H9 (cell line): ENCODE data around the gene ADAMTSL5. TPM values are rescaled to one million over a fixed set of nuclear protein-coding genes. Genes with fewer than 3 reads are reported as not detected.

Experiments used
- DNase-seq: peaks from one replicate; pipeline ENCODE4 v3.0.0-alpha.2; 2017
- H2AFZ ChIP-seq: one replicate; pipeline ENCODE4 v1.6.1; 2013; ENCODE audit warnings: mild to moderate bottlenecking, low read length, control low read depth, moderate library complexity
- H2AK5ac ChIP-seq: 2 replicates; pipeline ENCODE4 v1.6.1; 2013; ENCODE audit warnings: low read length, control low read depth, mixed read lengths; ENCODE audit not compliant: insufficient read length
- H2BK120ac ChIP-seq: one replicate; pipeline ENCODE4 v1.6.1; 2013; ENCODE audit warnings: low read depth, mild to moderate bottlenecking, low read length, control low read depth, inconsistent platforms; ENCODE audit not compliant: poor library complexity, severe bottlenecking
- H2BK12ac ChIP-seq: 2 replicates; pipeline ENCODE4 v1.6.1; 2013; ENCODE audit warnings: low read length, control low read depth, mixed read lengths, low read depth; ENCODE audit not compliant: insufficient read length
- H2BK15ac ChIP-seq: 2 replicates; pipeline ENCODE4 v1.6.1; 2013; ENCODE audit warnings: low read depth, low read length, control low read depth
- H2BK20ac ChIP-seq: one replicate; pipeline ENCODE4 v1.6.1; 2013; ENCODE audit warnings: low read depth, mild to moderate bottlenecking, low read length, control low read depth, inconsistent platforms; ENCODE audit not compliant: poor library complexity, severe bottlenecking
- H2BK5ac ChIP-seq: 2 replicates; pipeline ENCODE4 v1.6.1; 2013; ENCODE audit warnings: low read length, control low read depth, mixed read lengths; ENCODE audit not compliant: insufficient read length
- H3K14ac ChIP-seq: 2 replicates; pipeline ENCODE4 v1.6.1; 2013; ENCODE audit warnings: low read length, control low read depth; ENCODE audit not compliant: insufficient read depth
- H3K18ac ChIP-seq: 2 replicates; pipeline ENCODE4 v1.6.1; 2013; ENCODE audit warnings: low read depth, mild to moderate bottlenecking, mixed read lengths, low read length, control low read depth; ENCODE audit not compliant: insufficient read length
- H3K23ac ChIP-seq: 2 replicates; pipeline ENCODE4 v1.6.1; 2013; ENCODE audit warnings: low read length, control low read depth, mixed read lengths, low read depth; ENCODE audit not compliant: insufficient read length
- H3K23me2 ChIP-seq: 2 replicates; pipeline ENCODE4 v1.6.1; 2013; ENCODE audit warnings: low read depth, mild to moderate bottlenecking, mixed read lengths, low read length, control low read depth; ENCODE audit not compliant: insufficient read length, poor library complexity, severe bottlenecking
- H3K27ac ChIP-seq: 2 replicates; pipeline ENCODE4 v1.5.1; 2013; ENCODE audit warnings: low read length, control low read depth, mixed read lengths, low read depth; ENCODE audit not compliant: insufficient read length
- H3K27me3 ChIP-seq: 2 replicates; pipeline ENCODE4 v1.6.1; 2013; ENCODE audit warnings: low read length, control low read depth, inconsistent platforms; ENCODE audit not compliant: insufficient read depth
- H3K4ac ChIP-seq: 2 replicates; pipeline ENCODE4 v1.6.1; 2013; ENCODE audit warnings: low read depth, mild to moderate bottlenecking, control low read depth, inconsistent platforms, low read length, moderate library complexity
- H3K4me1 ChIP-seq: 2 replicates; pipeline ENCODE4 v1.6.1; 2013; ENCODE audit warnings: low read length, control low read depth, inconsistent platforms; ENCODE audit not compliant: insufficient read depth
- H3K4me2 ChIP-seq: 2 replicates; pipeline ENCODE4 v1.6.1; 2013; ENCODE audit warnings: low read length, control low read depth, mixed read lengths; ENCODE audit not compliant: insufficient read length, insufficient read depth
- H3K56ac ChIP-seq: 2 replicates; pipeline ENCODE4 v1.6.1; 2013; ENCODE audit warnings: low read depth, mild to moderate bottlenecking, mixed read lengths, low read length, control low read depth; ENCODE audit not compliant: insufficient read length
- H3K79me1 ChIP-seq: 2 replicates; pipeline ENCODE4 v1.6.1; 2013; ENCODE audit warnings: low read depth, mild to moderate bottlenecking, moderate library complexity, low read length, control low read depth, inconsistent platforms; ENCODE audit not compliant: insufficient read depth, poor library complexity, severe bottlenecking
- H3K79me2 ChIP-seq: 2 replicates; pipeline ENCODE4 v1.6.1; 2013; ENCODE audit warnings: low read length, control low read depth, inconsistent platforms; ENCODE audit not compliant: insufficient read depth
- H3K9ac ChIP-seq: 2 replicates; pipeline ENCODE4 v1.6.1; 2013; ENCODE audit warnings: low read length, control low read depth, mixed read lengths; ENCODE audit not compliant: insufficient read length; ENCODE audit errors: extremely low read depth
- H3K9me3 ChIP-seq: one replicate; pipeline ENCODE4 v1.6.1; 2013; ENCODE audit warnings: low read depth, low read length, inconsistent platforms; ENCODE audit not compliant: control insufficient read depth
- H3T11ph ChIP-seq: one replicate; pipeline ENCODE4 v1.6.1; 2013; ENCODE audit warnings: mild to moderate bottlenecking, low read length, control low read depth, inconsistent platforms
- H4K20me1 ChIP-seq: one replicate; pipeline ENCODE4 v1.6.1; 2013; ENCODE audit not compliant: control insufficient read depth, insufficient read length, insufficient read depth
- H4K5ac ChIP-seq: 2 replicates; pipeline ENCODE4 v1.6.1; 2013; ENCODE audit warnings: low read depth, mild to moderate bottlenecking, mixed read lengths, low read length, control low read depth; ENCODE audit not compliant: insufficient read length
- H4K8ac ChIP-seq: replicated peaks from 2 replicates; pipeline ENCODE4 v1.6.1; 2013; ENCODE audit warnings: low read length, control low read depth, mixed read lengths, low read depth; ENCODE audit not compliant: insufficient read length
- H4K91ac ChIP-seq: 2 replicates; pipeline ENCODE4 v1.6.1; 2013; ENCODE audit warnings: low read depth, mild to moderate bottlenecking, moderate library complexity, mixed read lengths, low read length, control low read depth; ENCODE audit not compliant: insufficient read length
- H3K27ac Mint-ChIP-seq, 3 experiments: 2 replicates in 2 of 3; 3 replicates in 1 of 3; pipeline ENCODE4 v1.8.0; 2020 to 2021; ENCODE audit warnings: mixed read lengths in 3 of 3, mild to moderate bottlenecking in 1 of 3, moderate library complexity in 1 of 3
- H3K27me3 Mint-ChIP-seq: 2 replicates; pipeline ENCODE4 v1.8.0; 2021; ENCODE audit warnings: low read depth, mild to moderate bottlenecking, moderate library complexity, mixed read lengths
- H3K36me3 Mint-ChIP-seq, 3 experiments: 2 replicates in 2 of 3; 3 replicates in 1 of 3; pipeline ENCODE4 v1.8.0; 2020 to 2021; ENCODE audit warnings: low read depth in 3 of 3, mixed read lengths in 3 of 3; ENCODE audit not compliant: insufficient read depth in 1 of 3
- H3K4me1 Mint-ChIP-seq, 2 experiments: 2 replicates each; pipeline ENCODE4 v1.8.0; 2020; ENCODE audit warnings: mixed read lengths in 2 of 2
- H3K4me3 Mint-ChIP-seq, 2 experiments: 2 replicates in 1 of 2; 3 replicates in 1 of 2; pipeline ENCODE4 v1.8.0; 2020 to 2021; ENCODE audit warnings: mild to moderate bottlenecking in 2 of 2, mixed read lengths in 2 of 2, moderate library complexity in 1 of 2
- H3K9me3 Mint-ChIP-seq, 2 experiments: 2 replicates in 1 of 2; 3 replicates in 1 of 2; pipeline ENCODE4 v1.8.0; 2020; ENCODE audit warnings: mild to moderate bottlenecking in 2 of 2, mixed read lengths in 2 of 2, moderate library complexity in 1 of 2
- CTCF ChIP-seq: fragments of 200-600 bp; sonication (generic); conservative IDR thresholded peaks from 3 replicates; pipeline ENCODE4 v1.8.0; 2021; ENCODE audit warnings: antibody characterized with exemption, mild to moderate bottlenecking
- WGBS: extraction: QIAGEN DNeasy Blood & Tissue Kit; methylation state at CpG from one replicate; pipeline ENCODE4 v1.1.7; 2013; ENCODE audit warnings: missing lambda C conversion rate, low lambda C conversion rate, mixed read lengths; ENCODE audit not compliant: insufficient read length; ENCODE audit errors: extremely low coverage; 5-methylcytosine and 5-hydroxymethylcytosine counted together
- total RNA-seq: library from RNA; stranded (reverse); gene quantifications from 2 replicates; pipeline ENCODE4 v1.2.1, GENCODE V29; 2021

ADAMTSL5 gene
- total RNA-seq, 1 experiment from 2014 or later, result 1.5 TPM

GRCh38 chr19:1488282-1488601 is 24.6 kb downstream of the ADAMTSL5 start:
- H4K8ac ChIP-seq, result no peak overlapping the region
- H2AFZ ChIP-seq, result no peak overlapping the region
- Mint-ChIP-seq H3K4me3 (no peak overlapping the region), H3K27ac (no peak overlapping the region), H3K27me3 (peaks cover 19% of the 10 kb centered on the region), H3K9me3 (no peaks in the 10 kb centered on the region; a peak in 1 of 5 replicates), H3K4me1 (peaks cover 4 to 13% of the 10 kb centered on the region in 2 experiments), H3K36me3 (no peaks in the 10 kb centered on the region; a peak in 1 of 7 replicates)
- H3K23ac ChIP-seq, result no peak overlapping the region
- H4K20me1 ChIP-seq, result no peaks in the 10 kb centered on the region
- H3K56ac ChIP-seq, result no peak overlapping the region
- H4K91ac ChIP-seq, result no peak overlapping the region
- H2BK120ac ChIP-seq, result no peak overlapping the region
- no peak overlapping the region for H2BK20ac ChIP-seq
- H3K4ac ChIP-seq, result no peak overlapping the region
- no peak for DNase-seq
- no peak overlapping the region for H2BK15ac ChIP-seq
- peaks cover 9% of the 10 kb centered on the region for H3K23me2 ChIP-seq
- H3K4me2 ChIP-seq, result no peak overlapping the region
- H3K79me2 ChIP-seq, result no peaks in the 10 kb centered on the region
- H3K9me3 ChIP-seq, result no peaks in the 10 kb centered on the region
- H3T11ph ChIP-seq, result no peak overlapping the region
- H2AK5ac ChIP-seq, result no peak overlapping the region
- no peak for TF ChIP-seq CTCF
- no peak overlapping the region for H3K27ac ChIP-seq
- no peak overlapping the region for H3K9ac ChIP-seq
- H2BK12ac ChIP-seq, result no peak overlapping the region
- H4K5ac ChIP-seq, result no peak overlapping the region
- no peak overlapping the region for H3K14ac ChIP-seq
- peaks cover 3% of the 10 kb centered on the region; the same call in 1 of the 2 replicates for H3K27me3 ChIP-seq
- no peak overlapping the region for H3K18ac ChIP-seq
- H3K4me1 ChIP-seq, result no peaks in the 10 kb centered on the region
- no peak overlapping the region for H2BK5ac ChIP-seq
- H3K79me1 ChIP-seq, result no peaks in the 10 kb centered on the region
- no CpG with 5 or more reads among the region's 11 CpGs for WGBS
